ENCODE results near the gene SLAMF1.
A peak's percentile ranks its signal among the peaks of the same experiment; 100 is the strongest.

The SLAMF1 gene

DNA sequence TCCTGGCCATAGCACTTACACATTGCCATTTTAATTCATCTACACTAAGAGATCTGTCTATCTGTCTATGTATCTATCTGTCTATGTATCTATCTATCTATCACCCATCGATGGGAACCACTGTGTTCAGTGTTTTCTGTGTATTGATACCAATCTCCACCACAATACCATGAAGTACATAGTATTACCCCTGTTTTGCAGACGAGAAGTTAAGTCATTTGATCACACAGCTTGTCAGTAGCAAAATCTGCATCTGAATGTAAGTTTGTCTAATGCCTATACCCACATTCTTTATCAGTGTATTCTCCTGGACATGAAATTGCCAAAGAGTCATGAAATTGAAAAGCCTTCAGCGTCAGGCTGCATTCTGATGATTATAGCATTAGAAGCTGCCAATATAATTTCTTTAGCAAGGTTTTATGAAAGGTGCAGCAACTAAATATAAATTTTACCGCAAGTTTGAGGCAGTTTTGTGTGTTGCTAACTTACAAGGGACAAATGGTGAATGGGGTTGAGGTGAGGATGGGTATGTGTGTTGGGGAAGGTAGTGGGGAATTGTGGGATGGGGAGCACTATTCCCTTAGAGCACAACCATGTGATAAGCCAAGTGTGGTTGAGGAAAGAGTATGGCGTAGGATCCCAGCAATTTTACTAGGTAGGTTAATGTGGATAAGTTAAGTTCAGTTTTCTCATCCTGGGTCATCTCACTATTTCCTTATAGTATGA is 24.2 kb downstream of the SLAMF1 start:
- DNase-seq: no peak

DNA sequence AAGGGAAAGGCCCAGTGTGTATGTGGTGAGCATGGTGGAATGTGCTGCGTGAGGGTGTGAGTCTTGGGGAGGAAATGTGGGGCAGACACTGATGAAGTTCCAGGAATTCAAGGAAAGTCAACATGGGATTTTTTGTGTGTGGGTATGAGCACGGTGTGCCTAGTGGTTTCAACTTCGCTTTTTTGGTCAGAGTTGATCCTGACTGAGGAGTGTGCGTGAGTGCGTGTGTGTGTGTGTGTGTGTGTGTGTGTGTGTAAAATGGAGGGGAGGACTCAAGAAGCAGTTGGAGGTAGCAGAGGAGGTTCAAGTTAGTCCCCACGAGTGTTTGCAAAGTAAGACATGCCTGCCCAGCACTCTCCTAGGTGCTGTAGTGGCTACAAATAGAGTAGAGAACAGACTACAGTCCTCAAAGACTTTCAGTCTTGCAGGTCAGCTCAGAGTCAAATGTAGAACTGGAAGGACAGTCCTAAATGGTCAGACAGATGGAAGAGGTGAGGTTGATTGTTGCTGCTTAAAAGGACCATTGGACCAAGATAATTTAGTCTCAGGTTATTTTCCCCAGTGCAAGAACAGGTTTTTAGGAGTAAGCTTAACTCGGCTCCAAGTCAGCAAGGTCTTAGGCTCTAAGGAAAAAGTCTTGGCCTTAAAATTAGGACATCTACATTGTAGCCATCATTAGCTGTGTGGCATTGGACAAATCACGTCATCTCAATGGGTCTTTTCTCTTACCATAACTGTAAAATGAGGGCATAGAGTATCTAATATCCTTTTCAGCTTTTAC is 25.0 kb downstream of the SLAMF1 start:
- no peak for DNase-seq

DNA sequence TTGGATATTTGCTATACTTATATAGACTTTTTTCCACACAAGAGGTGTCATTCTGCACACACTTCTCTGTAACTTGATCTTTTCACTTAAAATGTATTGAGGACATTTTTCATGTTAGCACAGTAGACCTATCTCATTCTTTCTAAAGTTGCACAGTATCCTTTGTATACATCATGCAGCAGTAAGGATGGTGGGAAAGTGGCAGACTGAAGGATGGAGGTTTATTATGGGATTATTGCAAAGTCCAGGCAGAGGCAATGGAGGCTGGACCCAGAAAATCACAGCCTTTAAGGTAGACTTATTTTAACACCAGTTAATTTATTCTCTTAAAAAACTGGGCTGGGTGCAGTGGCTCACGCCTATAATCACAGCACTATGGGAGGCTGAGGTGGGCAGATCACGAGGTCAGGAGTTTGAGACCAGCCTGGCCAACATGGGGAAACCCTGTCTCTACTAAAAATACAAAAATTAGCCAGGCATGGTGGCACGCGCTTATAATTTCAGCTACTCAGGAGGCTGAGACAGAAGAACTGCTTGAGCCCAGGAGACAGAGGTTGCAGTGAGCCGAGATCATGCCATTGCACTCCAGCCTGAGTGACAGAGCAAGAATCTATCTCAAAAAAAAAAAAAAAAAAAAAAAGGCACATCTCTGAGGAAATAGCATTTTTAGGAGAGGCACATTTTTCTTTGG is 25.8 kb downstream of the SLAMF1 start:
- DNase-seq: no peak

DNA sequence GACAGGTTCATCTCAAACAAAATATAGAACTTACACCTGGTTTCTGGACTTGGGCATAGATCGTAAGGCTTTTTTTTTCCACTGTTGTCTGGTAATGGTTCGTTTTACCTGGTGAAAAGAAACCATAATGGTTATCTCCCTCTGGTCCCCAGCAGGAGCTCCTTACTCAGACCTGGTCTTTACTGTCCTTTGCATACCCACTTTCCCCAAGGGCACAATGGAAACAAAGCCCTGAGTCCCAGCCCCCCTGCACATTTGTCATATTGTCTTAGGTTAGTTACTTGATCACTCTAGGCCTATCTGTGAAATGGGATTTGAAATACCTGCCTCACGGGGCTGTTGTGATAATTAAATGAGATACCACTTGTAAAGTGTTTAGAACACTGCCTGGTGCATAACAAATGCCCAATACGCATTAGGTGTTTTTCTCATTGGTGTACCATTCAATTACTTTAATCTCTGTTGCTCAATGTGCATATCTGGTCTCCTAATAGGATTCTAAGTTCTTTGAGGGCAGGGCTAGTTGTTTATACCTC is 27.0 kb downstream of the SLAMF1 start:
- DNase-seq: no peak

DNA sequence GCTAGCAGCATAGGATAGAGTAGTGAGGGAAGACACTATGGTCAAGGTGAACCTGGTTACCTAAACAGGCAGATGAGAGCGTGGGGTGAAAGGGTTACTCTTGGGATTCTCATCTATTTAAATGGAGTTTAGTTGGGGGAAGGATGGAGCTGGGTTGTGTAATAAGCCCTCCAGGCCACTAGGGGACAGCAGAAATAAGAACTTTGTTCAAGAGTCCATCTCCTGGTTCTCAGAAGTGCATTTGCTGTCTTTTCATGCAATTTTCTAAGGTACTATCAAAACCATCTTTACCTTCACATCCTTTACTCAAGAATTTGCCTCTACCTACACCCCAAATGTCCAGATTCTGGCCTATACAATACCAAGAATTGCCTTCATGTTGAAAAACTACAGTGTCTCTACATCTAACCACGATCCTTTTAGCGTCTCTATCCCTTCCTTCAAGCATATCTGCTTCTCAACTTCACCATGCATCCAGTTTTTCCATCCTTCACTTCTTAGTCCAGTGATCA is 28.0 kb downstream of the SLAMF1 start:
- DNase-seq: peak; percentile 55

DNA sequence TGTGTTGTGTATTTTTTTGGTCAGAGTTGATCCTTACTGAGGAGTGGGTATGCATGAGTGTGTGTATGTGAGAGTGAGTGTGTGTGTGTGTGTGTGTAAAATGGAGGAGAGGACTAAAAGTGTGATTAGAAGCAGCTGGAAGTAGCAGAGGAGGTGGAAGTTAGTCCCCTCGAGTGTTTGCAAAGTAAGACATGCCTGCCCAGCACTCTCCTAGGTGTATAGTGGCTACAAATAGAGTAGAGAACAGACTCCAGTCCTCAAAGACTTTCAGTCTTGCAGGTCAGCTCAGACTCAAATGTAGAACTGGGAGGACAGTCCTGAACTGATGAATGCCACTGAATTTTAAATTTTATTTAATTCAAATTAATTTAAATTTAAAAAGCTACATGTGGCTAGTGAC is 28.5 kb downstream of the SLAMF1 start:
- no peak for DNase-seq

DNA sequence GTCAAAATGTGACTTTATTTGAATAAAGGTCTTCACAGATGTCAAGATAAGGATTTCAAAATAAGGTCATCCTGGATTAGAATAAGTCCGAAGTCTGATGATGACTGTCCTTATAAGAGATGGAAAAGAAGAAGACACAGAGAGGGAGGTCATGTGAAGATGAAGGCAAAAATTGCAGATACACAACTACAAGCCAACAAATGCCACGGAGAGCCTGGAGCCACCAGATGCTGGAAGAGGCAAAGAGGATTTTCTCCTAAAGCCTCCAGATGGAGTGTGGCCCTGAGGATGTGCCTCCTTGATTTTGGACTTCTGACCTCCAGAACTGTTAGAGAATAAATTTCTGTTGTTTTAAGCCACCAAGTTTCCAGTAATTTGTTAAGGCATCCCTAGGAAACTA is 31.2 kb downstream of the SLAMF1 start:
- DNase-seq: no peak

DNA sequence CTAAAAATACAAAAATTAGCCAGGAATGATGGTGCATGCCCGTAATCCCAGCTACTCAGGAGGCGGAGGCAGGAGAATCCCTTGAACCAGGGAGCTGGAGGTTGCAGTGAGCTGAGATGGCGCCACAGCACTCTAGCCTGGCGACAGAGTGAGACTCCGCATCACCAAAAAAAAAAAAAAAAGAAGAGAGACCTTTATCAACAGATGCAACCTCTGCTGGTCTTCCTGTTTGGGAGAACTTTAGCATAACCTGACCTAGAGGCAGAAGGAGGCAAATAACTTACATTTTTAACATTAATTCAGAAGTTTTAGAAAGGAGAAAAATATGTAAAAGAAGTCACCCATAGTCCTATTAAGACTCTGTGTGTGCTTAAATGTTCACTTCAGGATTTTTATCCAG is 32.4 kb downstream of the SLAMF1 start:
- no peak for DNase-seq

DNA sequence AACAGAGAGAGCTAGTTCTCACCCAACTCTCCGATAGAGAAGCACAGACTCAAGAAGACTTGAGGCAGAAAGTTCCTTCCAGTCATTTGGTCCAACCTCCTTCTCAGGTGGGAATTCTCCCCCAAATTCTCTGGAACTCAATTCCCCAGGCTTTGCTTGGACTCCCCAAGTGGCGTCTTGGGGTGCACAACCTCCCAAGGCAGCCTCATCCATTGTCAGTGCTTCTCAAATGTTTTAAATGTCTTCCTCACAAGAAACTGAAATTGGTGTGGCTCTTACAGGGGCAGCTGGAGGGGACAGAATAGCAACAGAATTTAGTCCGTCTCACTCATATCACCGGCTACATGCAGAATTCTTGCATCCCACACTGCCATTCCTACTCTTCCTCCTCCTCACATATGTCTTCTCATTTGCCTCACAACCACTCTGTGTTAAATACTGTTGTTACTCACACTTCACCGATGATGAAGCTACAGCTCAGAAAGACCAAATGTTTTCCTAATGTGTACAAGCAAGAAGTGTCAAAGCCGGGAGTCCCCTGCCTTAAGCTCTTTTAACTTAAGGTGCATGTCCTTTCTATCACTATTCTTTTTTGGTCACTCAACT is 34.1 kb downstream of the SLAMF1 start:
- no peak for DNase-seq

DNA sequence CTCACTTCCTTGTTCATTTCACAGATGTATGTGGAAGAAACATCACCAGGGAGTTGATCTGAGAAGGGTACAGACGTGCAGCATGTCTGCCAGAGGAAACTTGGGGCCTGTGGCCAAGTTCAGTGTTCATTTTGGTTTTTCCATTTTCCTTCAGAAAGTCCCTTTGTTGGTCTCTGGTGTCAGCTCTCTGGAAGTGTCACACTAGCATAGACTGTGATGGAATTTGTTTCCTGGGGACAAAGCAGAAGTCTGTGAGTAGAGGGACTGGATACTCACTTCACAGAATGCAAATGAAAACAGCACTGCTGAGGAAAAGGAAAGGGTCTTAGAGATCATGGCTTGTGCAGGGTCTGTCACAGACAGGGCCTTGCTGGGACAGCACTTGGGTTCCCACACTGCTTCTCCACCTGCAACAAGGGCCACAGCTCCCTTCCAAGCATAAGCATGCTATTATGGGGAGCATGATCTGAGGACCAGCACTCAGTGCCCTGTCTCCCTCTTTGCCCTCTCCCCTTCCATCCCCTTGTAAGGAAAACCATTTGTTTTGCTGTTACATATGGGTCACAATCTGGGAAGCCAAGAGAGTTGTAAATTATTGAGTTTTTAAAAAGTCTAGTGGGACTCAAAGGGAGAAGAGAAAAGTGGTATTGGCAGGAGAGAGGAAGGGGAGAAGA is 36.1 kb downstream of the SLAMF1 start:
- no peak for DNase-seq

DNA sequence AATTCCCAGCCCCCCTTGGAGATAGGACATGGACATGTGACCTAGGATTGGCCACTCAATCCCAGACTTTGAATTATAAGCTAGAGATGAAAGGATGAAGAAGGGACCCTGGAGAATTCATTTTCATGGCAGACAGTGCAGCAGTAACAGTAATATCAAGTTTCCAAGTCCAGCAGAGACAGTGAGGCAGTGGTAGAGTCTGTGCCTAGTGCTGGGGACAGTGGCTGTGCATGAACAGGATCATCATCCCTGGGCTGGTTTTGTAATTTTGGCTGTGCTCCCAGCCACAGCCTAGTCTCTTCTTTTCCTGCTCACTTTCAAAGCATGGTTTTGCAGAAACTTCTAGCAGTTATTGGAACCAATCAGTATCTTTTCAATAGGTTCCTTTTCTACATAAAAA is 37.9 kb downstream of the SLAMF1 start:
- DNase-seq: no peak

DNA sequence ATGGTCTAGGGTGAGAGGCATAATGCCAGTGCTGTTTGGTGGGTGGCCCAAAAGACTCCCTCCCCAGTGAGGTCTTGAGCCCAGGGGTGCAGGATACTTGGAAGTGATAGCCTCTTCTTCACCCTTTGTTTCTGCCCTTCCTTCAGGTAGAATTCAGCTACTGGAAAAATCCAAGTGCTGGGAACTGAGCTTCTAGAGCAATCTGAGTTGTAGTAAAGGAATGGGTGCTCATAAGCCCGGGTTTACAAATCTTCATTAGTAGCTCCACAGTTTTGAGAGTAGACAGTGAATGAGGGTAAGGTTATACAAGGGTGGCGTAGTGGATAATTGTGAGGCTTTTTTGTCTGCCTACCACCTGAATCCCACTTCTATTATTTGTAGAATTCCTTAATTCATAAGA is 38.3 kb downstream of the SLAMF1 start:
- DNase-seq: no peak

DNA sequence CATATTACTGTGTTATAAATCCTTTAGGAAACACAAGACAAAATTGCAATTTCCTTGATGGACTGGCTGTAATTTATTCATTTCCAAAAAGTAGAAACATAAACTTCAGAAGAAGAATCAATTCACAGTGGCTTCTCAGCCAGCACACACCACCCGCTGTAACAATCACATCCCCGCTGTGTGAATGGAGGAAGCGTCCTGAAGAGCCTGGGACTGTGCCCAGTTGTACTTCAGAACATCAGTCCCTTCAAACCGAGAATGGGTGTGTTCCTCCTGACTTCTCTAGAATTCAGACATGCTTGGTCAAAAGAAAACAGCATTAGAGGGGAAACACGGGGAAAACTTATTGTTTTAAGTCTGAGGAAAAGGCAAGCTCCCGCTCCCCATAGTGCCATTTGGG is 38.8 kb downstream of the SLAMF1 start:
- DNase-seq: no peak

DNA sequence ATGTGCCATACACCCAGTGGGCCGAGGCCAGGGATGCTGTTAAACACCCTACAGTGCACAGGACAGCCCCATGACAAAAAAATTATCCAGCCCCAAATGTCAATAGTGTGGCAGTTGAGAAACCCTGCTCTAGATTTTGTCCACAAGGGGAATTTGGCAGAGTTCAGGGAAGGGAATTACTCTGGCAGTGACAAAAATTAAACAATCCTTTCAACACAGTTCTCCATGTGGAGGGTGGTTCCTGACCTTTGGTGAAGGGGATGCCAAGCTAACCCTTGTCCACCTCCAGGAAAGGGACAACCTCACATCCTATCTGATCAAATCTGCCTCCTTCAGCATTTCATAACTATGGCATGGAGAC is 39.2 kb downstream of the SLAMF1 start:
- DNase-seq: no peak

DNA sequence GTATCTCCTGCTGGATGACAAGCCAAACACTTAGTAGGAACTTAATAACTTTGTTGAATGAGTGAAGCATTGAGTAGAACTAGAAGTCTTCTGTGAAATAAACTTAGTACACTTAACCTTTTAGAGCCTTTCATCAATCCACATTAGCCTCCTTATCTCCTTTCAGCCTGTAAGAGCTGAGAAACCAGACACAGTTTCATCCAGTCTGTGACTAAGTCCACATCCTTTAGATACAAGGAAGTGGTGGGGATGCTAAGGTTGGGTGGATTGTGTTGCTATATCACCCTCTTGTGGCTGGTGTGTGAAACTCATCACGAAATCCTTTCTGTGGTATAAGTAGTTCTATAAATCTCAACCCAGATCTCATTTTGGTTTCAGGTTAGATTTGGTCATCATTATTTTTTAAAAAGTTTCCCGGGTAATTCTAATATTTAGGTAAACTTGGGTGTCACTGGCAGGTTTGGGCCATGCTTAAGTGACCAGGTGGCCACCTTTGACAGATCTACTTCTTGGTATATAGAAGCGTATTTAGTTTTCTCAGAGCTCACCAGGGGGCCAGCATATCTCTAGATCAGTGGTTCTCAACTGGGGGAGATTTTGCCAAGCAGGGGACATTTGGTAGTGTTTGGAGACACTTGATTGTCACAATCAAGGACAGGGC is 39.7 kb downstream of the SLAMF1 start:
- DNase-seq: peak; percentile 69

DNA sequence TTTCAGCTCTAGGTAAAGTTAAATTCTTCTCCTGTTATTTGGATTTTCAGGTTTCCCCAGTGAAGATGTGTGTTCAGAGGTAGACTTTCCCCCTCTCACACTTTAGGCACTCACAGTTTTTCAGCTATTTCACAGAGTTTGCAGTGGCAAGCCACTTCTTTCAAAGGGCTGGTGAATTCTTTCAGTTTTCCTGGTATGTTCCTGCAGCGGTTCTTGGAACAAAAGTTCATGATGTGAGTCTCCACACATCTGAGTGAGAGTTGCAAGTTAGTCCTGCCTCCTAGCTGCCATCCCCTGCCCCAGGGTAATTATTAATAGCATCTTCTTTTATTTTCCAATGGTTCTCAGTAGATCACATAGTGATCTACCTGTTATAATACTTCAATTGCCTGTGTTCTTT is 40.2 kb downstream of the SLAMF1 start:
- DNase-seq: no peak

DNA sequence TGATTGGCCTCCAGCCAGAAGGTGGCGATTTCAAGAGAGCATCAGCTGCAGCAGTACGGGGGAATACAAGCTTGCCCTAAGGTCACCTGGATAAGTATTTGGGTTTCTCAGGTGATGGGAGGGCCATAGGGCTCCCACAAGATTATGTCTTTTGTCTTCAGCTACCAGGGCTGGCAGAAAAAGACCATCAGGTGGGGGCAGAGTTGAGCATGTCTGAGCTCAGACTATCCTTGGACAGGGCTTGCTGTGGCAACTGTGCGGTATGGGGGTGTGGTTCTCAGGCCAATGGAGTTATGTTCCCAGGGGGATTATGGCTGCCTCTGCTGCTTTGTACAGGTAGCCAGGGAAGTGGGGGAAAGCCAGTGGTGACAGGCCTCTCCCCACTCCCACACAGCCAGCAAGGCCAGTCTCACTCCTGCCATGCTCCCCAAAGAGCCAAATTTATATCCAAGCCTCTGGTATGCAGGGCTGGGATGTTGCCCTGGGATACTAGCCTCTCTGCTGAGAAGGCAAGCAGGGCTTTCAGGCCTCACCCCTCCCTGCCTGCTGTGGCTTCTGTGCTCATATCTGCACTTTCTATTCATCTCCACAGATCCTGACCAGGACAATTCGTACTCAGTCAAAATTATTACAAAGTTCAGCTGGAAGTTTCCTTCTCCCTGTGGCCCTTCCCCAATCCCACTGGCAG is 40.9 kb downstream of the SLAMF1 start:
- no peak for DNase-seq

DNA sequence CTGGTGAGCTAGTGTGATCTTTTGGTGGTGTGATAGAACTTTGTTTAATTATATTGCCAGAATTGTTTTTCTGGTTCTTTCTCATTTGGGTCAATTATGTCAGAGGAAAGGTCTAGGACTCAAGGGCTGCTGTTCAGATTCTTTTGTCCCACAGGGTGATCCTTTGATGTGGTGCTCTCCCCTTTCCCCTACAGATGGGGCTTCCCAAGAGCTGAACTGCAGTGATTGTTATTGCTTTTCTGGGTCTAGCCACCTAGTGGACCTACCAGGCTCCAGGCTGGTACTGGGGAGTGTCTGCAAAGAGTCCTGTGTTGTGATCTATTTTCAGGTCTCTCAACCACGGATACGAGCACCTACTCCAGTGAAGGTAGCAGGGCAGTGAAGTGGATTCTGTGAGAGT is 41.6 kb downstream of the SLAMF1 start:
- DNase-seq: no peak

DNA sequence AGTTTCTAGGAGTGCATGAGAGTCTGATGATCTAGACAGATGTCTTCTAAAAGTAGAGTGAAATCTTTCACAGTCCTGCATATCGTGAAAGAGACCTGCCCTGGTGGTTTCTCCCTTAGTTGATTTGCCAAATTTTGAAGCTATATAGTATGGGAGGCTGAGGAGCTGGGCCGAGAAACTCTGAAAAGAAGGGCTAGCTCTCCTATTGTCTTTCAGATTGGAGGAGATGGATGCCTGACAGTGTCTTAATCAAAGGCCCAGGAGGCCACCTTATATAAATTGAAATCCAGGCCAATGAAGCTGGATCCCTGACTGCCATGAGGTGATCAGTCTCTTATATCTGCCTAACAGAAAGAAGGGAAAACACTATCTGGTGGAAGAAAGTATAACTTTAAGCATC is 49.1 kb downstream of the SLAMF1 start:
- DNase-seq: no peak

DNA sequence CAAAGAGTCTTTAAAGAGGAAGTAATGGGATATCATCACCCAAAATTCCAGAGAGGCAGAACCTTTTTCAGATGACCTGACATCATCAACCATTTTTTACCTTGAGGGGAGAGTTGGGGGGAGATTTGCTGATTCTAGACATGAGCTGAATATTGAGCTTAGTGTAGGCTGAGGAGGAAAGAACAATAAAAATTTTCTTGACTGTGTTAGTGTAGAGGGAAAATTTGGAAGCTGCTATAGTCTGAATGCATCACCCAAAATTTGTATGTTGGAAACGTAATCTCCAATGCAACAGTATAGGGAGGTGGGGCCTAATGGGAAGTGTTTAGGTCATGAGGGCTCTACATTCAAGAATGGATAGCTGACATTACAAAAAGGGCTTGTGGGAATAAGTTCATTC is 49.8 kb downstream of the SLAMF1 start:
- DNase-seq: no peak

DNA sequence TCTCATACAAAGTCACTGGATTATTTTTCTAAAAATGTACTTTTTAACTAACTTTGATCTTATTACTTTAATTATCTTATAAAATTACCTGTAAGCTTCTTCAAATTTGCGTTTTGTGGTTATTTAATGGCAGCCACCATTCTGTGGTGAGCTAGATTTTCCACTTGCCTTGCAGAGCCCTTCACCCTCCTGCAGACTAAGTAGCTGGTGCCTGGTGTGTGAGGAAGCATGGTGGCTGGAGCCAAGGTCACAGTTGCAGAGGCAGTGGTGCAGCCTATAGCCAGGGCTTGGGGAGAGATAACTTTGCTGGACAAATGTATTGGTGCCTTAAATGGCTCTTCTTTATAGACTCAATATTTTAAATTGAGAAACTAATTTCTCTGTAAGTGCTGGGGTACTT is 56.4 kb downstream of the SLAMF1 start:
- no peak for DNase-seq
